Colonic mucosa (tissue), 4 donors: ENCODE results near the gene SH3PXD2A. TPM values are rescaled to one million over a fixed set of nuclear protein-coding genes. Genes with fewer than 3 reads are reported as not detected.

Experiments used
- DNase-seq: peaks from one replicate; pipeline ENCODE4 v3.0.0-alpha.2; 2020
- H3K27ac ChIP-seq: fragments of 200-600 bp; one replicate; pipeline ENCODE4 v1.8.0; 2021
- H3K27me3 ChIP-seq: fragments of 200-600 bp; one replicate; pipeline ENCODE4 v1.8.0; 2021
- H3K36me3 ChIP-seq: fragments of 200-600 bp; one replicate; pipeline ENCODE4 v1.8.0; 2021
- H3K4me1 ChIP-seq: fragments of 200-600 bp; one replicate; pipeline ENCODE4 v1.8.0; 2021; ENCODE audit warnings: mild to moderate bottlenecking
- H3K4me3 ChIP-seq: fragments of 200-600 bp; one replicate; pipeline ENCODE4 v1.8.0; 2021
- H3K9ac ChIP-seq, 2 donors: one replicate each; pipeline ENCODE4 v1.7.0; 2013; ENCODE audit warnings: control low read depth in 2 of 2, low read depth in 2 of 2, low read length in 2 of 2
- H3K9me3 ChIP-seq: fragments of 200-600 bp; one replicate; pipeline ENCODE4 v1.8.0; 2021
- intact Hi-C: fragments of 100-400 bp; cut with DNase I; formaldehyde crosslinking; loops from one replicate; pipeline ENCODE4 v1.14.1; 2022
- total RNA-seq, 2 donors: library from RNA; stranded (reverse); fragmentation: NEBNext Ultra II Directional in 1 of 2; extraction: Animal tissue kit (Norgen Biotek cat#: 25700) in 1 of 2; gene quantifications; one replicate each; pipeline ENCODE4 v1.2.1, GENCODE V29; 2021
- TF ChIP-seq, protein P1 (sequence below): fragments of 200-600 bp; IDR thresholded peaks from one replicate; pipeline ENCODE4 v1.8.0; 2022; ENCODE audit warnings: antibody characterized with exemption, mild to moderate bottlenecking
- donor health status: healthy.
- donor health status: DM: no; HTN: no; CAD: no.
- donor health status: DM: no; HTN: no; CAD: no.

The SH3PXD2A gene
- total RNA-seq, 2 donors from 2014 or later = 37.5 to 40.8 TPM

DNA sequence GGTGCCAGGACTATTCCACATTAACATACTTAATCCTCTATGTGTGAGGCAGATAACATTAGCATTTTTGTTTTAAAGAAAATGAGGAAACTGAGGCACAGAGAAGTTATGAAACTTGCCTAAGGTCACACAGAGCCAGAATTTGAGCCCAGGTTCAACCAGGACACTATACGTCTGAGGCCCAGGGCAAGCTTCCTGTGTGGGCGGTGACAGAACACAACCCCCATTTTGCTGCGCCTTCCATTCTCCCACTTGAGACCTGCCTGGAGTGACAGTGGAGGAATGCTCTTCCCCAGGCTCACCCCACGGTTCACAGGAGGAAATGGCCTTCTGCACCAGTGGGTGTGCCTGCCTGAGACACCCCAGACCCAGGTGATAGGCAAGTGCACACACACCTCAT lies 164.1 kb downstream of the SH3PXD2A start:
- no peak overlapping the region for H3K4me3 ChIP-seq
- H3K27me3 ChIP-seq = no peaks in the 10 kb centered on the region
- H3K9ac ChIP-seq = no peak overlapping the region
- H3K27ac ChIP-seq = no peak overlapping the region
- H3K9me3 ChIP-seq = no peaks in the 10 kb centered on the region
- TF ChIP-seq, protein P1, sequence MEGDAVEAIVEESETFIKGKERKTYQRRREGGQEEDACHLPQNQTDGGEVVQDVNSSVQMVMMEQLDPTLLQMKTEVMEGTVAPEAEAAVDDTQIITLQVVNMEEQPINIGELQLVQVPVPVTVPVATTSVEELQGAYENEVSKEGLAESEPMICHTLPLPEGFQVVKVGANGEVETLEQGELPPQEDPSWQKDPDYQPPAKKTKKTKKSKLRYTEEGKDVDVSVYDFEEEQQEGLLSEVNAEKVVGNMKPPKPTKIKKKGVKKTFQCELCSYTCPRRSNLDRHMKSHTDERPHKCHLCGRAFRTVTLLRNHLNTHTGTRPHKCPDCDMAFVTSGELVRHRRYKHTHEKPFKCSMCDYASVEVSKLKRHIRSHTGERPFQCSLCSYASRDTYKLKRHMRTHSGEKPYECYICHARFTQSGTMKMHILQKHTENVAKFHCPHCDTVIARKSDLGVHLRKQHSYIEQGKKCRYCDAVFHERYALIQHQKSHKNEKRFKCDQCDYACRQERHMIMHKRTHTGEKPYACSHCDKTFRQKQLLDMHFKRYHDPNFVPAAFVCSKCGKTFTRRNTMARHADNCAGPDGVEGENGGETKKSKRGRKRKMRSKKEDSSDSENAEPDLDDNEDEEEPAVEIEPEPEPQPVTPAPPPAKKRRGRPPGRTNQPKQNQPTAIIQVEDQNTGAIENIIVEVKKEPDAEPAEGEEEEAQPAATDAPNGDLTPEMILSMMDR = no peak
- intact Hi-C loops = no loop called here
- H3K4me1 ChIP-seq = peaks cover 21% of the 10 kb centered on the region
- no peak for DNase-seq
- no peaks in the 10 kb centered on the region for H3K36me3 ChIP-seq

DNA sequence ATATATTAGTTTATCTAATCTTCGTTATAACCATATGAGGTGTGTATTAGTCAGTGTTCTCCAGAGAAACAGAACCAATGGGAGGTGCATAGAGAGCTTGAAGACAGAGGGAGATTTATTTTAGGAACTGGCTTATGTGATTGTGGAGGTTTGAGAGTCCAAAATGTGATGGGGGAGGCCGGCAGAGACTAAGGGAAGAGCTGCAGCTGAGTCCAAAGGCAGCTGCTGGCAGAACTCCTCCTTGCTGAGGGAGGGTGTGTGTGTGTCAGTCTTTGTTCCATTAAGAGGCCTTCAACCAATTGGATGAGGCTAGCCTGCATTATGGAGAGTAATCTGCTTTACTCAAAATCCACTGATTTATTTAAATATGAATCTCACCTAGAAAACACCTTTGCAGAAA lies 165.1 kb downstream of the SH3PXD2A start:
- TF ChIP-seq, protein P1 = no peak
- no peak overlapping the region for H3K4me3 ChIP-seq
- peaks cover 13% of the 10 kb centered on the region for H3K4me1 ChIP-seq
- no peak overlapping the region for H3K27ac ChIP-seq
- DNase-seq = no peak
- H3K9me3 ChIP-seq = no peaks in the 10 kb centered on the region
- H3K9ac ChIP-seq = no peak overlapping the region
- H3K27me3 ChIP-seq = no peaks in the 10 kb centered on the region
- no peaks in the 10 kb centered on the region for H3K36me3 ChIP-seq
- intact Hi-C loops = no loop called here

DNA sequence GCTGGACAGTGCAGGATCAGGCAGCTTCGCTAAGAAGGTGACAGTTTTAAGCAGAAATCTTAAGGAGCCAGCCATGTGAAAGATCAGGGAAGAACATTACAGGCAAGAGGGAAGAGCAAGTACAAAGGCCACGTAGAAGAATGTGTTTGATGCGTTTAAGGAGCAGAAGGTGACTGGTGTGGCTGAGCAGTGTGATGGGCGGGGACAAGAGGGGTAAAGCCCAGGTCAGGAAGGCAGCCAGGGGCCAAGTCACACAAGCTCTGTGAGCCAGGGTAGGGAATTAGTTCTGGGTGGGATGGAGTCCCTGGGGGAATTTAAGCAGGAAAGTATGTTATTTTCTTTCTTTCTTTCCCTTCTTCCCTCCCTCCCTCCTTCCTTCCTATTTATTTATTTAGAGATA lies 166.9 kb downstream of the SH3PXD2A start:
- Histone ChIP-seq H3K27ac (no peak overlapping the region), H3K27me3 (no peaks in the 10 kb centered on the region), H3K36me3 (no peaks in the 10 kb centered on the region), H3K4me1 (peaks cover 4% of the 10 kb centered on the region), H3K9me3 (no peaks in the 10 kb centered on the region), H3K9ac (no peak overlapping the region), H3K4me3 (no peak overlapping the region)
- TF ChIP-seq, protein P1 = no peak
- intact Hi-C loops = no loop called here
- DNase-seq = peak; percentile 64

DNA sequence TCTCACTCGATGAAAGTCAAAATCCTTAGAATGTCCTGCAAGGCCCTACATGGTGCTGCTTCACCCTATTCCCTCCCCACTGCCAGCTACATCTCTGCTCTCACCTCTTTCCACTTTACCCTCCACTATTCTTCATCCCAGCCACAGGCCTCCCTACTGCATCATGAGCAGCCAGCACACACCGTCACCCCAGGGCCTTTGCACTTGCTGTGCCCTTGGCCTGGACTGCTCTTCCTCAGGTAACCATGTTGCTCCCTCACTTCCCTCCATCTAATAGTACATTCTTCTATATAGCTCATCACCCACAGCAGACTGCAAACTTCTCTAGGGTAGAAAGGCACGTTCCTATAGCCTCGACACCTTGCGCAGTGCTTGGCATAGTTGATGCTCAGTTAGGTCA lies 167.7 kb downstream of the SH3PXD2A start:
- H3K4me1 ChIP-seq = peaks cover 2% of the 10 kb centered on the region
- no peak overlapping the region for H3K4me3 ChIP-seq
- DNase-seq = no peak
- no peaks in the 10 kb centered on the region for H3K36me3 ChIP-seq
- no peaks in the 10 kb centered on the region for H3K27me3 ChIP-seq
- intact Hi-C loops = no loop called here
- H3K9me3 ChIP-seq = no peaks in the 10 kb centered on the region
- H3K9ac ChIP-seq = no peak overlapping the region
- TF ChIP-seq, protein P1 = no peak
- H3K27ac ChIP-seq = no peak overlapping the region

DNA sequence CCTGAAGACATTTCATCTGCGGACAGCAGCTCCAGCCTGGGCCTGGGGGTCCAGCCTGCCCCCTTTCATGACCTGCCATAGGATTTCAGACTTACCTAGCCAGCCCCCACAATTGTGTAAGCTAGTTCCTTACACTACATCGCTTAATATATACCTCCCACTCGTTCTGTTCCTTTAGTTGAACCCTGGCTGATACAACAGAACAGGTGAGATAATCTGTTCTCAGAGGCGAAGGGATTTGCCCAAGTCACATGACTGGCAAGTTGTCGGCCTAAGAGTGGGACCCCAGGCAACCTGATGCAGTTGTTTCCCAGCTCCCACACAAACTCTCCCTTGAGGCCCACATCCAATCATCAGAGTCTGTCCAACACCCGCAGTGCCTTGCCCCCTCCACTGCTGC lies 168.2 kb downstream of the SH3PXD2A start:
- H3K4me1 ChIP-seq = peaks cover 2% of the 10 kb centered on the region
- TF ChIP-seq, protein P1 = no peak
- no peaks in the 10 kb centered on the region for H3K36me3 ChIP-seq
- H3K27me3 ChIP-seq = no peaks in the 10 kb centered on the region
- intact Hi-C loops = no loop called here
- no peak overlapping the region for H3K4me3 ChIP-seq
- H3K27ac ChIP-seq = no peak overlapping the region
- no peak for DNase-seq
- H3K9me3 ChIP-seq = no peaks in the 10 kb centered on the region
- H3K9ac ChIP-seq = no peak overlapping the region
